Neural cell (in vitro differentiated cells): ENCODE measurements around the gene SPATS2. TPM values are rescaled to one million over a fixed set of nuclear protein-coding genes. Genes with fewer than 3 reads are reported as not detected.
A peak's percentile ranks its signal among the peaks of the same experiment; 100 is the strongest.

Experiments
- H2AFZ ChIP-seq: fragments of 200-600, 300-800 bp; sonication (generic), shearing (Covaris generic); 2 replicates; pipeline ENCODE4 v1.6.0; 2014; ENCODE audit warnings: low read depth, mild to moderate bottlenecking, antibody characterized with exemption, low read length, moderate library complexity
- H3F3A ChIP-seq: fragments of 200-600 bp; shearing (Covaris generic); 2 replicates; pipeline ENCODE4 v1.6.1; 2016; ENCODE audit warnings: mild to moderate bottlenecking, moderate library complexity, mixed read lengths, antibody characterized with exemption, low read length; ENCODE audit not compliant: insufficient read depth, poor library complexity, severe bottlenecking
- H3K27ac ChIP-seq: fragments of 200-600, 300-800 bp; sonication (generic), shearing (Covaris generic); 2 replicates; pipeline ENCODE4 v1.5.1; 2014; ENCODE audit warnings: mild to moderate bottlenecking, low read length, moderate library complexity
- H3K27me3 ChIP-seq: fragments of 300-800, 200-600 bp; sonication (generic), shearing (Covaris generic); 2 replicates; pipeline ENCODE4 v1.6.0; 2014; ENCODE audit warnings: mild to moderate bottlenecking, low read depth, low read length, moderate library complexity; ENCODE audit not compliant: insufficient read depth
- H3K36me3 ChIP-seq: fragments of 300-800, 200-600 bp; sonication (generic), shearing (Covaris generic); 2 replicates; pipeline ENCODE4 v1.5.1; 2014; ENCODE audit warnings: mild to moderate bottlenecking, antibody characterized with exemption, low read length, moderate library complexity; ENCODE audit not compliant: insufficient read depth
- H3K4me2 ChIP-seq: fragments of 300-800, 200-600 bp; sonication (generic), shearing (Covaris generic); 2 replicates; pipeline ENCODE4 v1.6.0; 2014; ENCODE audit warnings: mild to moderate bottlenecking, low read length
- H3K4me3 ChIP-seq: fragments of 300-800, 200-600 bp; sonication (generic), shearing (Covaris generic); 2 replicates; pipeline ENCODE4 v1.5.1; 2014; ENCODE audit warnings: mild to moderate bottlenecking, low read length, moderate library complexity
- H3K79me2 ChIP-seq: fragments of 200-600 bp; shearing (Covaris generic); replicated peaks from 2 replicates; pipeline ENCODE4 v1.6.0; 2014; ENCODE audit warnings: mild to moderate bottlenecking, low read length, moderate library complexity; ENCODE audit not compliant: insufficient read depth
- H3K9ac ChIP-seq: fragments of 300-800, 200-600 bp; sonication (generic), shearing (Covaris generic); 2 replicates; pipeline ENCODE4 v1.6.1; 2016; ENCODE audit warnings: mild to moderate bottlenecking, low read length, mixed read lengths
- H3K9me2 ChIP-seq: fragments of 200-600 bp; shearing (Covaris generic); 2 replicates; pipeline ENCODE4 v1.6.1; 2016; ENCODE audit warnings: mild to moderate bottlenecking, low read length, mixed read lengths; ENCODE audit not compliant: insufficient read depth
- H3K9me3 ChIP-seq: fragments of 200-600, 300-800 bp; sonication (generic), shearing (Covaris generic); 2 replicates; pipeline ENCODE4 v1.6.1; 2016; ENCODE audit warnings: mild to moderate bottlenecking, mixed run types, low read length, moderate library complexity, mixed read lengths
- H4K20me1 ChIP-seq: fragments of 200-600 bp; shearing (Covaris generic); 2 replicates; pipeline ENCODE4 v1.6.1; 2016; ENCODE audit warnings: mild to moderate bottlenecking, mixed run types; ENCODE audit not compliant: insufficient read depth
- CTCF ChIP-seq: fragments of 450-650 bp; IDR thresholded peaks from 2 replicates; pipeline ENCODE4 v1.5.1; 2014; ENCODE audit warnings: antibody characterized with exemption, mild to moderate bottlenecking, moderate library complexity; ENCODE audit not compliant: poor library complexity, severe bottlenecking
- EP300 ChIP-seq: fragments of 450-650 bp; conservative IDR thresholded peaks from 2 replicates; pipeline ENCODE4 v1.6.1; 2014; ENCODE audit warnings: antibody characterized with exemption, mild to moderate bottlenecking, moderate library complexity; ENCODE audit not compliant: poor library complexity, severe bottlenecking
- EZH2 ChIP-seq: fragments of 200-600, 300-800 bp; shearing (Covaris generic), sonication (generic); IDR thresholded peaks from 2 replicates; pipeline ENCODE4 v1.6.1; 2014; ENCODE audit warnings: antibody characterized with exemption, low read length, borderline replicate concordance, mild to moderate bottlenecking; ENCODE audit not compliant: insufficient read depth, poor library complexity, severe bottlenecking
- MXI1 ChIP-seq: fragments of 450-650 bp; conservative IDR thresholded peaks from 2 replicates; pipeline ENCODE4 v1.6.1; 2014; ENCODE audit warnings: antibody characterized with exemption, mild to moderate bottlenecking; ENCODE audit not compliant: poor library complexity, severe bottlenecking
- POLR2AphosphoS5 ChIP-seq: IDR thresholded peaks from 2 replicates; pipeline ENCODE4 v1.6.1; 2012
- RAD21 ChIP-seq: fragments of 450-650 bp; conservative IDR thresholded peaks from 2 replicates; pipeline ENCODE4 v1.6.1; 2014; ENCODE audit warnings: antibody characterized with exemption, mild to moderate bottlenecking, moderate library complexity
- REST ChIP-seq: IDR thresholded peaks from 2 replicates; pipeline ENCODE4 v1.6.1; 2012; ENCODE audit warnings: borderline replicate concordance
- SMC3 ChIP-seq: fragments of 450-650 bp; conservative IDR thresholded peaks from 2 replicates; pipeline ENCODE4 v1.6.1; 2014; ENCODE audit warnings: antibody characterized with exemption, mild to moderate bottlenecking, moderate library complexity; ENCODE audit not compliant: poor library complexity
- TAF1 ChIP-seq: IDR thresholded peaks from 2 replicates; pipeline ENCODE4 v1.6.1; 2012; ENCODE audit warnings: low read depth
- polyA plus RNA-seq: library from polyadenylated mRNA; depleted of rRNA; stranded (reverse); fragments of >200 nt; gene quantifications from 2 replicates; pipeline ENCODE4 v1.2.3, GENCODE V29; 2014

Gene SPATS2
- polyA plus RNA-seq, 1 donor from 2014 or later, result 58.4 TPM

- no peaks in the 10 kb centered on the region for H3K27me3 ChIP-seq
- no peaks in the 10 kb centered on the region for H4K20me1 ChIP-seq
- H3K36me3 ChIP-seq, result no peaks in the 10 kb centered on the region
- H3F3A ChIP-seq, result no peaks in the 10 kb centered on the region
- H3K4me3 ChIP-seq, result peak overlapping the region; percentile 94
- H3K4me2 ChIP-seq, result peak overlapping the region; percentile 61
- peak overlapping the region; percentile 94 for H3K9ac ChIP-seq
- H3K79me2 ChIP-seq, result peaks cover 34% of the 10 kb centered on the region
- no peaks in the 10 kb centered on the region for H3K9me2 ChIP-seq
- H3K9me3 ChIP-seq, result no peaks in the 10 kb centered on the region
- peak; percentile 3 for TF ChIP-seq SMC3
- no peak for TF ChIP-seq EZH2
- H2AFZ ChIP-seq, result peak overlapping the region; percentile 80
- peak overlapping the region; percentile 93 for H3K27ac ChIP-seq
These were observed 1.1 kb upstream of the SPATS2 start for GRCh38 chr12:49366096-49366651.

- TF ChIP-seq CTCF (peak; percentile 56), EP300 (no peak), POLR2AphosphoS5 (no peak), EZH2 (no peak), RAD21 (no peak), TAF1 (peak; percentile 77), REST (peak; percentile 75), MXI1 (peak; percentile 86), SMC3 (peak; percentile 26)
- H3K9me3 ChIP-seq, result no peaks in the 10 kb centered on the region
- peaks cover 40% of the 10 kb centered on the region for H3K79me2 ChIP-seq
- no peaks in the 10 kb centered on the region for H3K9me2 ChIP-seq
- no peaks in the 10 kb centered on the region for H4K20me1 ChIP-seq
- peak overlapping the region; percentile 61 for H3K4me2 ChIP-seq
- H3K27ac ChIP-seq, result peak overlapping the region; percentile 93
- H3F3A ChIP-seq, result no peaks in the 10 kb centered on the region
- H3K36me3 ChIP-seq, result no peaks in the 10 kb centered on the region
- H3K9ac ChIP-seq, result peak overlapping the region; percentile 94
- H3K27me3 ChIP-seq, result no peaks in the 10 kb centered on the region
- H2AFZ ChIP-seq, result peak overlapping the region; percentile 80
- H3K4me3 ChIP-seq, result peak overlapping the region; percentile 94
These were observed 446 bp upstream of the SPATS2 start for GRCh38 chr12:49366652-49367380.
